GM23338 (cell line): ENCODE data around the gene STK33. TPM values are rescaled to one million over a fixed set of nuclear protein-coding genes. Genes with fewer than 3 reads are reported as not detected.

Source experiments
- CREB1 ChIP-seq: fragments of 250-450 bp; sonication (Bioruptor Pico); IDR thresholded peaks from 2 replicates; pipeline ENCODE4 v1.5.0; 2020; ENCODE audit warnings: low read depth, mild to moderate bottlenecking, moderate library complexity
- ETS1 ChIP-seq: IDR thresholded peaks from 2 replicates; pipeline ENCODE4 v1.6.1; 2016; ENCODE audit warnings: antibody characterized with exemption
- JUNB ChIP-seq: IDR thresholded peaks from one replicate; pipeline ENCODE4 v1.6.1; 2016; ENCODE audit warnings: antibody characterized with exemption; ENCODE audit not compliant: unreplicated experiment
- POLR2AphosphoS5 ChIP-seq: IDR thresholded peaks from 2 replicates; pipeline ENCODE4 v1.6.1; 2016; ENCODE audit warnings: antibody characterized with exemption, low read depth
- REST ChIP-seq: IDR thresholded peaks from one replicate; pipeline ENCODE4 v1.6.1; 2018; ENCODE audit warnings: antibody characterized with exemption; ENCODE audit not compliant: unreplicated experiment
- STAT1 ChIP-seq: IDR thresholded peaks from one replicate; pipeline ENCODE4 v1.6.1; 2016; ENCODE audit warnings: antibody characterized with exemption; ENCODE audit not compliant: unreplicated experiment
- ZNF462 ChIP-seq: fragments of 250-450 bp; sonication (Bioruptor Pico); IDR thresholded peaks from 2 replicates; pipeline ENCODE4 v1.5.0; 2020; ENCODE audit warnings: mild to moderate bottlenecking, moderate library complexity
- polyA plus RNA-seq: library from polyadenylated mRNA; unstranded; fragments of >200 nt; fragmentation: Nextera tagmentation; extraction: Ambion mirVana; gene quantifications from 2 replicates; pipeline ENCODE4 v1.2.1, GENCODE V29; 2016
- total RNA-seq: library from RNA; depleted of rRNA; stranded (reverse); fragments of >200 nt; shearing (Covaris generic); gene quantifications from 2 replicates; pipeline ENCODE4 v1.2.3, GENCODE V29; 2014

The STK33 gene
- total and polyA plus RNA-seq, 2 experiments from 2014 or later, result 17.2 to 18.2 TPM

GRCh38 chr11:8442301-8442700 is 151.7 kb downstream of the STK33 start (continued):
- no peak for TF ChIP-seq ZNF462 (CRISPR knock-in tag)
- TF ChIP-seq POLR2AphosphoS5, result no peak
- TF ChIP-seq STAT1, result no peak
- TF ChIP-seq REST, result no peak
- no peak for TF ChIP-seq ETS1
- TF ChIP-seq CREB1 (CRISPR knock-in tag), result no peak
- TF ChIP-seq JUNB, result no peak
